NK-92 (cell line): Measurements from ENCODE around the gene RGL1.

Experiments
- DNase-seq: peaks from one replicate; lab custom pipeline; 2025; ENCODE audit not compliant: unreplicated experiment; lab: John Stamatoyannopoulos, UW

The RGL1 gene

DNA sequence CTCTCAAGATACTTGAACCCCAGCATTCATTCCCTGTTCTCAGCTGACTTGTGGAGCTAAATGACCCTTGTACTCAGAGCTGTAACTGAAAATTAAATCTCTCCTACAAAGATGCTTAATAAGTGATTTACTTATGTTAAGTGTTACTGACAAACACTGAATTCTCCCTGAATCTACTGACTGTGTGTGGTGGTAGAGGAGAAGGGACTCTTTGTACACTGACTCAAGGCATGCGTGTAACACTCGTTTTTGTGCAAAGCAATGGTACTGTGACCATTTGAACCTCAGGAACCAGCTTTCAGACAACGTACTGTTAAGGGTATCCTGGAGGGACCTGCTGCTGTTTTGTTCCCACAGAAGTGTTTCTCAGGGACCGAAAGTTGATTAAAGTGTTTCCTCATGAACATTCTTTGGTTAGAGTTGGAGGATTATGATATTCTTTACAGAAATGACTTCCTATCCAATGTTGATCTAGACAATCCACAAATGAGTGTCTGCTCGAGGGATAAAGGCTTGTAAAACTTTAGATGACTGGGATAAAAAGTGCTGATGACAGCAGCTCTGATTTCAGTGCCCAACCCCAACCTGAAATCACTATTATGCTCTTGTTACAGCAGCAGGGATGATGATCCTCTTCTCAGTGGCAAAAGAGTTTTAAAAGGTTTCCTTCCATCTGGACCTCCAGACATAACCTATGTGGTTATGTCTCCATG, 12.8 kb downstream of the RGL1 start:
- no peak for DNase-seq

DNA sequence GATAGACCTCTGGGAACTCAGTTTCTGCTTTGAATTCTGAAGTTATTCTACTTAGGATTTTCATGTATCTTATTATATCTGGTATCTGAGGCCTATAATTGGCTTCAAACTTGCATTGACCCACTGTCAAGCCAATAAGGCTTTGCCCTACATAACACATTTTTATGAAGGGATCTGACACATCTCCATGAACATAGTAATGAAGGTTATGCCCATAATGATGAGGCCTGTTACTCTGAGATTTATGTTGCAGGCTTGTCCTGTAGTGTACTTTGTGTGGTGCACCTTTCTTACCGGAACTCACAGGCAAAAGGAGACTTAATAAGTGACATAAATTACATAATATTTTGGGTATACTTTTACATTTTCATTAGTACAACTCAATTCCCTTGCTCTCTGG, 14.1 kb downstream of the RGL1 start:
- DNase-seq = no peak

- no peak for DNase-seq
Measured at GRCh38 chr1:183821309-183821888, 16.5 kb downstream of the RGL1 start.

DNA sequence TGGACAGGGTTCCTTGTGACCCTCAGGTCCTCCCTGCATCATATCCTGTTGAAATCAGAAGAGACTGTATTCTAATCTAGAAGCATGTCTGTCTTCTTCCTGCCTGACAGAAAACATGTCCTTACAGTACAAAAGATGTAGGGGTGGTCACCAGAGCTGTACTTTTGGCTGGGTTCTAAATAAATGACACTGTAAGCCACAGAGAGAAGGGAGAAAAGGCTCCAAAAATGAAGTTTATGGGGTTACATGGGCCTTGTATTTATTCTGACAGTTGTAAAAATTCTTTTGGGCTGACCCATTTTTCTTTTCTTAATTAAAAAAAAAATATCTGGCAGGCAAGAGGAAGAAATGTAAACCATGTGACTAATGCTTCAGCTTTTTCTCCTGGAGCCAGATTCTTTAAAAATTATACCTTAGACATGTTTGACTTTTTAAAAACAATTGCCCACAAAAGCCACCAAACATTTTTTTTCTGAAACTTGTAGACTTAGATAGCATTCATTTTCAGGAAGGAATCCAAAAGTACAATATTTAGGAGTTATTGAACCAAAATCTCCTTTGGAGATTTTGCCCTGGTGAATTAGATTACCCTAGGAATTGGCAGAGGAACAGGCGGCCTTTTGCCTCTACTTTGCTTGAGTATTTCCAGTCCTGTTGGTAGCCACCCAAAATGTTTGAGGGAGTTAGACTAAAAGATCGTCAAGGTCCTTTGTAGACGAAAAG, 17.1 kb downstream of the RGL1 start:
- no peak for DNase-seq

- no peak for DNase-seq
Measured at GRCh38 chr1:183824291-183824690, 19.4 kb downstream of the RGL1 start.

- no peak for DNase-seq
Measured at GRCh38 chr1:183827801-183828200, 22.9 kb downstream of the RGL1 start.

GRCh38 chr1:183830389-183830788, 25.5 kb downstream of the RGL1 start:
- DNase-seq = no peak

DNA sequence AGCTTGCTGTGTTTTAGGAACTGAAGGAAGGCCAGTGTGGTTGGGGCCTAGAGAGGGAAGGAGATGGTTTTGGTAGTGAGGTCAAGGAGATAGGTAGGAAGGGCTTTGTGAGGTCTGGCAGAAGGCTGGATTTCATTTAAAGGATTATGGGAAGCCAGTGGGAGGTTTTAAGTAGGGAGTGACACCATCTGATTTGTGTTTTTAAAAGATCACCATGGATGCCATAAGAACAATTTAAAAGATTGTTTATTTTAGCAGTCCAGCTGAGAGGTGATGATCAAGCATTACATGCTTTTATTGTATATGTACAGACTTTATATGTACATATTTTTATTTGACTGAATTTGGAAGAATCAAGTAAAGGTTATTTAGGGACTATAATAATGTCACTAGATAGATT, 26.4 kb downstream of the RGL1 start:
- no peak for DNase-seq

- no peak for DNase-seq
Measured at GRCh38 chr1:183832459-183832858, 27.5 kb downstream of the RGL1 start.

DNA sequence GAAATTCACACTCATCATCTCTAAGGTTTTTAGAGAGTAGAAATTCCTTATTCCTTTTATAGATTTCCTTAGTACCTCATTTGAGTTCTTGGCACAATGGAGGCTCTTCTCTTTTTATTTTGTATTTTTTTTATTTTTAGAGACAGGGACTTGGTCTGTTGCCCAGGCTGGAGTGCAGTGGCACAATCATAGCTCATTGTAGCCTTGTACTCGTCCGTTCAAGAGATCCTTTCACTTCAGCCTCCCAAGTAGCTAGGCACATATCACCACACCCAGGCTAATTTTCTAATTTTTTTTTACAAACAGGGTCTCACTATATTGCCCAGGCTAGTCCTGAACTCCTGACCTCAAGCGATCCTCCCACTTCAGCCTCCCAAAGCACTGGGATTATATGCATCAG, 29.6 kb downstream of the RGL1 start:
- DNase-seq = no peak

DNA sequence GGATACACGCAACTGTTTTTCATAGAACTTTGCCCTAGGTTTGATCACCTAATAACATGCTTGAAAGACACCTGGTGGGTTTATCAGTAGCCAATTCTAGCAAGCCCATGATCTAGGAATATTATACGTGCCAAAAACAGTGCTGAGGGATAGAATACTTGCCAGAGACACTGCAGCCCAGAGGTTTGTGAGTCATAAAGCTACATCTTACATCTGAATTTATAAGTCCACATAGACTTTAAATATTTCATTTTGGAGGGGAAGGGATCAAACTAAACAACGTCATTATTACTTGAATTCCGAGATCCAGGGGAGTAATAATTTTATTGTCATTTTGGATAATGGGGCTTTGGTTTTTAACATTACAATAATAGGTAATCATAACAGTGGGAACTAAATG, 31.7 kb downstream of the RGL1 start:
- DNase-seq = no peak

GRCh38 chr1:183837062-183837461, 32.1 kb downstream of the RGL1 start:
- DNase-seq = no peak

- no peak for DNase-seq
Measured at GRCh38 chr1:183838221-183838620, 33.3 kb downstream of the RGL1 start.

- DNase-seq = no peak
Measured at GRCh38 chr1:183840140-183840539, 35.2 kb downstream of the RGL1 start.

DNA sequence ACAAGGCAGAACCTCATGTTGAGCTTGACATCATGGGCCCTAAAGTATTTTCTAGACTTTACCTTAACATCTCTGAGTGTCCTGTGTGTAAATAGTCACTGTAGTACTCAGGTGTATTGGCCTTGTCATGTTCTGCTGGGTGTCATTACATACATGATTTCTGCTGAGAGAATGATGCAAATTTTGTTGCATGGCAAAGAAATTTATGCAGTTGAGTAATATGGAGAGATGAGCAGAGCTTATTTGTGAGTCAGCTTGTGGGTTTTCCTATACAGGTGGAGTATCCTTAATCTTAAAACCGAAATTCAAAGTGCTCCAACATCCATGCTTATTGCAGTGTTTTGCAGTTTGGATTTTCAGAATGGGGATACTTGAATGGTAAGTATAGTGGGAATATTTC, 36.6 kb downstream of the RGL1 start:
- no peak for DNase-seq

DNA sequence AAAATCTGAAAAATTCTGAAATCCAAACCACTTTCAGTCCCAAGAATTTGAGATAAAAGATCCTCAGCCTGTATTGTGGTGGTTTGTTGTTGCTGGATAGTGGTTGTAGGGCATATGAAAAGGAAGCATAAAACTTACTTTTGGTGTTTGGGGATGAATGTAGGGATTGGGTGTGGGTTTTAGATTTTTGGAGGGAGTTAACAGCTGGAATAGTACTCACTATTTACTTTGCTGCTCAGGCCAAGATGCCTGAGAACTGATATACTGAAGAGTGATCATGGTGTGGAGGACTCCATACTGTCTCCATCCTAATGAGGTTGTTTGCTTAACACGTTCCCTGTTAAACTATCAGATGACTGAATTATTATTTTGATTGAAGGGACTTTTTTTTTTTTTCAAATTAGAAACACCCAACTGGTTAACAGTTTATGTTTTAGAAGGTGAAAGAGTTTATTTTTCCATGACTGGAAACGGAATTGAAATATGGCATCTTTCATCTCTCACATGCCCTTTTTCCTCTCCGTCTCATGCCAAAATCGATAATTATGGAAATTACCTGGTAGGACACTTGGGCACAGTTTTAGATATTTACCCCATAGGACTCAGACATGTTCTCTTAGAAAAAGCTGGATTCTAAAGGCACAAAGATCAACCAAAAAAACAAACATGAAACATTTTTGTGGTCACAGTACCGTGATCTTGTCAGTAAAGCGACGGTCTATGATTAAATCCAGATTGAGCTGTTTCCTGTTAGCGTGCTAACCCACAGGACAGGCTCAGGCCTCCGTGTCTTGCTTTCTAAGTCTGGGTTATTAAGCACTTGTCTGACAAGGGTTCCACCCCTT, 37.3 kb downstream of the RGL1 start:
- DNase-seq = no peak

DNA sequence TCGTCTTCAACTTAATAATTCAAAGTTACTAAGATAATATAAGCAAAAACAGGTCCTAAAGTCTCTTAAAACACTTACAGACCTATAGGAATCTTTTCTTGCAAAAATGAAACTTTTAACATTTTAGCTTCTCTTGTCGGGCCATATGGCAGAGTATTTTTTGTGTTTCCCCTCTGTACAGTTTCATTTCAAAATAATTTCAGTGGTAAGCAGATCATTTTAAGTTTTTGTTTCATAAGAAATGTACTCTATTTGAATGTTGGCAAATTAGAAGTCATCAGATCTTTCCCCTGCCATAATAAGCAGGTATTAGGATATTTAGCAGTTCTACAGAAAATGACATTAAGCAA, 37.9 kb downstream of the RGL1 start:
- no peak for DNase-seq

GRCh38 chr1:183844806-183845205, 39.9 kb downstream of the RGL1 start:
- DNase-seq = no peak

- DNase-seq = no peak
Measured at GRCh38 chr1:183845681-183846080, 40.8 kb downstream of the RGL1 start.

- no peak for DNase-seq
Measured at GRCh38 chr1:183847641-183848040, 42.7 kb downstream of the RGL1 start.

DNA sequence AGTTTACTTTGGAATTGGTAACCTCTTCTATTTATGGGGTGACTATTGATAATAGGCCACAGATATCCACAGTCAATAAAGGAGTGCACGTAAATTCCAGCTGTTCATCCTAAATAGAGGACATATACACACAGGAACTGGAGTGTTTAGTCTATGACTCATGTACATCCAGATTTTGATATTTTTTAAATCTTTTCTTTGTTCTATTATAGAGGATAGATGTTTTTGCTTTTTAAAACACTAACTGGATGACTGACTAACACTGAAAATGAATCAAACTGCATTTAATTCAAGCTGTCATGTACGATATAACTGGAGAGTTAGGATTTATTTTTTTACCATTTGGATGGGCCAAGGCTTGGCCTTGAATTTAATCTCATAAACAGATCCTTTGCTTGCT, 45.9 kb downstream of the RGL1 start:
- DNase-seq = no peak

DNA sequence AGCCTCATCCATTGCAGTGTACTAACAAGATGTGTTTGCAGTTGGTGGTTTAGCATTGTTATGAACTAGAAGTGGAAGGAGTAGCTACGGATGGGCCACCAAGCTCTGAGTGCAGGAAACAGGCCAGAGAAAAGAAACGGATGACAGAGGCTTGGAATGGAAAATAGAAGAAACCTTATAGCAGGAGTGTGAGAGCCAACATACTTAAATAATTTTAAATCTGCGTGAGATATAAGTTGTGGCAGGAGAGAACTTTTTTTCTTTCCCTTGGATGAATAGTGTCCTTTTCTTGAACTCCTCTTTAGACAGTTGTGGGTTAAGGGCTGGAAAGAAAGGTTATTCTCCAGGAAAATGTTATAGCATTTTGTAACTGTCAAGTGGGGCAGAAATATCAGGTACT, 54.2 kb downstream of the RGL1 start:
- DNase-seq = no peak
